T-cell (primary cell): ENCODE data around the gene MIB2. TPM values are rescaled to one million over a fixed set of nuclear protein-coding genes. Genes with fewer than 3 reads are reported as not detected.
"Not testable (repeated sequence)": the region's sequence is repeated elsewhere in the genome, so short reads cannot be mapped to it uniquely, and the experiment has no call there.

ENCODE experiments used
- ATAC-seq, 4 experiments: fragments of 200-7000 bp in 3 of 4; fragments of 150-1000 bp in 1 of 4; cut with Tn5 transposase; replicated peaks in 1 of 4; 1 replicate in 3 of 4; 2 replicates in 1 of 4; pipeline ENCODE4 v1.10.0; 2021; ENCODE audit warnings: moderate library complexity in 3 of 4, mild to moderate bottlenecking in 2 of 4, moderate number of reproducible peaks in 1 of 4
- CTCF ChIA-PET, 2 donors: fragments of 300-600 bp; sonication (Branson Sonifier 250); formaldehyde crosslinking; loops; one replicate each; lab custom pipeline; 2022; ENCODE audit warnings: antibody characterized with exemption in 2 of 2; lab: Charles Lee
- POLR2A ChIA-PET, 2 donors: fragments of 300-600 bp; sonication (Branson Sonifier 250); formaldehyde crosslinking; loops; one replicate each; lab custom pipeline; 2022; ENCODE audit warnings: antibody characterized with exemption in 2 of 2; lab: Charles Lee
- DNase-seq, 35 experiments: peaks; one replicate each; pipeline versions ENCODE4 v3.0.0 to v3.0.0-alpha.2; 2013 to 2023
- H3K27ac ChIP-seq: one replicate; pipeline ENCODE4 v1.5.1; 2013; ENCODE audit warnings: low read length
- H3K27me3 ChIP-seq, 2 experiments: replicated peaks in 1 of 2; 1 replicate in 1 of 2; 2 replicates in 1 of 2; pipeline versions ENCODE4 v1.6.1 to v1.7.0; 2013; ENCODE audit warnings: low read length in 1 of 2, mixed read lengths in 1 of 2; ENCODE audit not compliant: control insufficient read depth in 2 of 2, insufficient read depth in 2 of 2; ENCODE audit errors: extremely low read depth in 1 of 2
- H3K36me3 ChIP-seq, 2 donors: 1 replicate in 1 of 2; 2 replicates in 1 of 2; pipeline versions ENCODE4 v1.6.1 to v1.7.0; 2013; ENCODE audit warnings: low read length in 1 of 2; ENCODE audit not compliant: control insufficient read depth in 2 of 2, insufficient read depth in 1 of 2; ENCODE audit errors: extremely low read depth in 1 of 2
- H3K4me1 ChIP-seq, 2 experiments: 1 replicate in 1 of 2; 2 replicates in 1 of 2; pipeline versions ENCODE4 v1.6.1 to v1.7.0; 2013; ENCODE audit warnings: low read length in 2 of 2, mixed read lengths in 1 of 2; ENCODE audit not compliant: insufficient read depth in 2 of 2, control insufficient read depth in 1 of 2; ENCODE audit errors: extremely low read depth in 1 of 2
- H3K4me3 ChIP-seq, 2 donors: 1 replicate in 1 of 2; 2 replicates in 1 of 2; pipeline versions ENCODE4 v1.5.1 to v1.7.0; 2013; ENCODE audit warnings: mild to moderate bottlenecking in 2 of 2, low read length in 1 of 2, moderate library complexity in 1 of 2; ENCODE audit not compliant: control insufficient read depth in 1 of 2; ENCODE audit errors: extremely low read depth in 1 of 2
- H3K9me3 ChIP-seq: 2 replicates; pipeline ENCODE4 v1.7.0; 2013
- H3K27ac Mint-ChIP-seq, 2 donors: one replicate each; pipeline ENCODE4 v1.8.0; 2020 to 2021; ENCODE audit warnings: mild to moderate bottlenecking in 2 of 2, mixed read lengths in 2 of 2
- H3K27me3 Mint-ChIP-seq, 2 donors: one replicate each; pipeline ENCODE4 v1.8.0; 2021 to 2022; ENCODE audit warnings: mixed read lengths in 2 of 2
- H3K36me3 Mint-ChIP-seq: one replicate; pipeline ENCODE4 v1.8.0; 2021; ENCODE audit warnings: mixed read lengths
- H3K4me1 Mint-ChIP-seq, 3 donors: one replicate each; pipeline ENCODE4 v1.8.0; 2020 to 2022; ENCODE audit warnings: mixed read lengths in 3 of 3, mild to moderate bottlenecking in 1 of 3
- H3K4me3 Mint-ChIP-seq, 3 donors: one replicate each; pipeline ENCODE4 v1.8.0; 2020 to 2022; ENCODE audit warnings: mild to moderate bottlenecking in 3 of 3, mixed read lengths in 3 of 3, moderate library complexity in 3 of 3
- H3K9me3 Mint-ChIP-seq, 3 donors: one replicate each; pipeline ENCODE4 v1.8.0; 2020 to 2022; ENCODE audit warnings: mixed read lengths in 3 of 3
- WGBS: methylation state at CpG from one replicate; pipeline ENCODE4 v1.1.5; 2013; ENCODE audit warnings: missing lambda C conversion rate; ENCODE audit not compliant: insufficient coverage; 5-methylcytosine and 5-hydroxymethylcytosine counted together
- total RNA-seq, 35 experiments: library from RNA in 6 of 35; stranded (reverse) in 6 of 35; fragments of 120-200 nt in 1 of 35; gene quantifications; one replicate each; pipeline versions ENCODE4 v1.2.1 to v1.2.4 and lab custom pipeline; 2013 to 2026

The MIB2 gene
- total RNA-seq, 5 donors from 2014 or later (not counting 1 experiment from before 2014, with no cell fraction given): 68.9 to 105 (median 103) TPM

- ATAC-seq, H3K9me3 ChIP-seq, H3K4me1 ChIP-seq, H3K27me3 ChIP-seq, H3K4me3 ChIP-seq, CTCF ChIA-PET, H3K9me3 Mint-ChIP-seq, H3K27ac ChIP-seq, DNase-seq, H3K27me3 Mint-ChIP-seq, H3K27ac Mint-ChIP-seq, H3K4me1 Mint-ChIP-seq, POLR2A ChIA-PET, H3K4me3 Mint-ChIP-seq: not testable (repeated sequence)
- peaks cover 46% of the 10 kb centered on the region for H3K36me3 Mint-ChIP-seq
- H3K36me3 ChIP-seq: peaks cover 7 to 43% of the 10 kb centered on the region in 2 donors
- WGBS: 98% methylated on average over 11 of the region's 11 CpGs
Observed at GRCh38 chr1:1648265-1648664, 33.0 kb downstream of the MIB2 start.

- H3K27me3 Mint-ChIP-seq, CTCF ChIA-PET, H3K27me3 ChIP-seq, H3K9me3 Mint-ChIP-seq, H3K9me3 ChIP-seq: not testable (repeated sequence)
- H3K4me1 ChIP-seq: peaks cover 0 to 21% of the 10 kb centered on the region in 2 experiments
- Mint-ChIP-seq H3K36me3 (peaks cover 12% of the 10 kb centered on the region), H3K27ac (peak within 1 kb of the TSS; percentile 100), H3K4me1 (peaks cover 5 to 20% (median 7%) of the 10 kb centered on the region in 3 donors), H3K4me3 (peak within 1 kb of the TSS; percentile 91 to 98 (median 92))
- H3K36me3 ChIP-seq: peaks cover 4 to 24% of the 10 kb centered on the region in 2 donors
- DNase-seq (peak; percentile 89 to 99 (median 96)), ATAC-seq (peak; percentile 91 to 95 (median 94))
- H3K27ac ChIP-seq: peak within 1 kb of the TSS; percentile 97
- peak within 1 kb of the TSS; percentile 54 to 67 for H3K4me3 ChIP-seq
- POLR2A ChIA-PET: interaction anchor here (0.6 to 0.7 kb wide), 2 partner anchors 66 to 118 kb away, joined by 3 read pairs; partner anchors contain the start of gene CDK11A (in 1 of the 2)
- under 1% methylated on average over 52 of the region's 96 CpGs for WGBS
Observed at GRCh38 chr1:1658583-1659549, 43.6 kb downstream of the MIB2 start, which contains the start of gene CDK11B. CDK11B (minus strand) TSS chr1:1659004; CDS start chr1:1657485, 1,519 bp downstream.

- H3K9me3 ChIP-seq, H3K4me3 ChIP-seq, H3K9me3 Mint-ChIP-seq, CTCF ChIA-PET, H3K27ac ChIP-seq, H3K27ac Mint-ChIP-seq, H3K27me3 Mint-ChIP-seq, ATAC-seq, POLR2A ChIA-PET, H3K4me3 Mint-ChIP-seq, H3K27me3 ChIP-seq, DNase-seq: not testable (repeated sequence)
- Mint-ChIP-seq H3K4me1 (peaks cover 5 to 19% (median 5%) of the 10 kb centered on the region in 3 donors), H3K36me3 (peaks cover 15% of the 10 kb centered on the region)
- no CpG with 5 or more reads among the region's 9 CpGs for WGBS
- H3K4me1 ChIP-seq: peaks cover 0 to 21% of the 10 kb centered on the region in 2 experiments
- H3K36me3 ChIP-seq: peaks cover 7 to 22% of the 10 kb centered on the region in 2 donors
Observed at GRCh38 chr1:1662392-1662791, 47.1 kb downstream of the MIB2 start.

GRCh38 chr1:1662830-1663560, 47.7 kb downstream of the MIB2 start:
- no CpG with 5 or more reads among the region's 15 CpGs for WGBS
- H3K27me3 ChIP-seq, H3K4me3 ChIP-seq, H3K4me3 Mint-ChIP-seq, H3K9me3 Mint-ChIP-seq, CTCF ChIA-PET, POLR2A ChIA-PET, ATAC-seq, DNase-seq, H3K27me3 Mint-ChIP-seq, H3K27ac Mint-ChIP-seq, H3K9me3 ChIP-seq: not testable (repeated sequence)
- peaks cover 7 to 24% of the 10 kb centered on the region in 2 donors for H3K36me3 ChIP-seq
- peaks cover 18% of the 10 kb centered on the region for H3K36me3 Mint-ChIP-seq
- H3K27ac ChIP-seq: peak overlapping the region; percentile 38
- peaks cover 5 to 20% (median 5%) of the 10 kb centered on the region in 3 donors for H3K4me1 Mint-ChIP-seq
- peaks cover 0 to 18% of the 10 kb centered on the region in 2 experiments for H3K4me1 ChIP-seq

GRCh38 chr1:1664318-1664717, 49.0 kb downstream of the MIB2 start:
- peaks cover 0 to 13% (median 1%) of the 10 kb centered on the region in 3 donors for H3K4me1 Mint-ChIP-seq
- ATAC-seq, H3K27me3 Mint-ChIP-seq, H3K27ac Mint-ChIP-seq, POLR2A ChIA-PET, H3K9me3 ChIP-seq, H3K4me3 ChIP-seq, H3K4me3 Mint-ChIP-seq, CTCF ChIA-PET, H3K27ac ChIP-seq, H3K27me3 ChIP-seq, H3K9me3 Mint-ChIP-seq, DNase-seq: not testable (repeated sequence)
- no CpG with 5 or more reads among the region's 11 CpGs for WGBS
- H3K36me3 Mint-ChIP-seq: peaks cover 22% of the 10 kb centered on the region
- Histone ChIP-seq H3K36me3 (peaks cover 7 to 34% of the 10 kb centered on the region in 2 donors), H3K4me1 (peaks cover 0 to 15% of the 10 kb centered on the region in 2 experiments)
